ENCODE measurements around the gene GPC3.

GPC3 gene

GRCh38 chrX:133947022-133947421, 38.4 kb downstream of the GPC3 start:
- TF ChIP-seq CTCF (conservative IDR thresholded peaks at IDR 0.05; ENCODE audit: low read depth, low read length), result no peak
- H3K4me3 ChIP-seq (ENCODE audit: low read depth, low read length), result no peak overlapping the region
- DNase-seq (ENCODE audit: low read depth), result no peak

- TF ChIP-seq CTCF (conservative IDR thresholded peaks at IDR 0.05; ENCODE audit: low read depth, low read length), result no peak
- H3K4me3 ChIP-seq (ENCODE audit: low read depth, low read length), result no peak overlapping the region
- DNase-seq (ENCODE audit: low read depth), result no peak
Measured at GRCh38 chrX:133943507-133943906, 41.9 kb downstream of the GPC3 start.

GRCh38 chrX:133939655-133940302, 45.6 kb downstream of the GPC3 start:
- no peak for TF ChIP-seq CTCF (conservative IDR thresholded peaks at IDR 0.05; ENCODE audit: low read depth, low read length)
- no peak for DNase-seq (ENCODE audit: low read depth)
- H3K4me3 ChIP-seq (ENCODE audit: low read depth, low read length), result no peak overlapping the region

- DNase-seq (ENCODE audit: low read depth), result no peak
- TF ChIP-seq CTCF (conservative IDR thresholded peaks at IDR 0.05; ENCODE audit: low read depth, low read length), result no peak
- H3K4me3 ChIP-seq (ENCODE audit: low read depth, low read length), result no peak overlapping the region
Measured at GRCh38 chrX:133938530-133938929, 46.9 kb downstream of the GPC3 start.

GRCh38 chrX:133937022-133937421, 48.4 kb downstream of the GPC3 start:
- no peak for TF ChIP-seq CTCF (conservative IDR thresholded peaks at IDR 0.05; ENCODE audit: low read depth, low read length)
- no peak for DNase-seq (ENCODE audit: low read depth)
- H3K4me3 ChIP-seq (ENCODE audit: low read depth, low read length), result no peak overlapping the region

GRCh38 chrX:133935076-133935475, 50.3 kb downstream of the GPC3 start:
- TF ChIP-seq CTCF (conservative IDR thresholded peaks at IDR 0.05; ENCODE audit: low read depth, low read length), result no peak
- H3K4me3 ChIP-seq (ENCODE audit: low read depth, low read length), result no peak overlapping the region

GRCh38 chrX:133933316-133933715, 52.1 kb downstream of the GPC3 start:
- H3K4me3 ChIP-seq (ENCODE audit: low read depth, low read length), result no peak overlapping the region
- TF ChIP-seq CTCF (conservative IDR thresholded peaks at IDR 0.05; ENCODE audit: low read depth, low read length), result no peak

More at GRCh38 chrX:133935076-133935475, 50.3 kb downstream of the GPC3 start:
- DNase-seq (ENCODE audit: low read depth), result no peak

More at GRCh38 chrX:133933316-133933715, 52.1 kb downstream of the GPC3 start:
- DNase-seq (ENCODE audit: low read depth), result no peak

Measured in choroid plexus epithelial cell (primary cell).